Upper lobe of left lung (tissue), 6 donors: ENCODE measurements around the gene CISD3. TPM values are rescaled to one million over a fixed set of nuclear protein-coding genes. Genes with fewer than 3 reads are reported as not detected.

Experiments used
- ATAC-seq, 2 donors: fragments of 200-7000 bp; cut with Tn5 transposase; one replicate each; pipeline ENCODE4 v1.9.1; 2022; ENCODE audit warnings: mild to moderate bottlenecking in 2 of 2, moderate library complexity in 2 of 2; ENCODE audit not compliant: low FRiP score in 2 of 2
- DNase-seq, 2 donors: peaks; one replicate each; pipeline ENCODE4 v3.0.0-alpha.2; 2019 to 2020
- H3K27ac ChIP-seq, 4 donors: fragments of 200-600 bp; sonication (generic); one replicate each; pipeline ENCODE4 v1.5.1; 2016 to 2019
- H3K27me3 ChIP-seq, 4 donors: fragments of 200-600 bp; sonication (generic); one replicate each; pipeline ENCODE4 v1.5.1; 2017 to 2019
- H3K36me3 ChIP-seq, 4 donors: fragments of 200-600 bp; sonication (generic); one replicate each; pipeline ENCODE4 v1.5.1; 2016 to 2019
- H3K4me1 ChIP-seq, 4 donors: fragments of 200-600 bp; sonication (generic); one replicate each; pipeline ENCODE4 v1.5.1; 2018 to 2019
- H3K4me3 ChIP-seq, 4 donors: fragments of 200-600 bp; sonication (generic); one replicate each; pipeline ENCODE4 v1.5.1; 2017 to 2019; ENCODE audit warnings: mild to moderate bottlenecking in 2 of 4, moderate library complexity in 1 of 4
- H3K9me3 ChIP-seq, 4 donors: fragments of 200-600 bp; sonication (generic); one replicate each; pipeline ENCODE4 v1.5.1; 2018 to 2019
- CTCF ChIP-seq, 6 experiments: fragments of 450-650 bp in 4 of 6; fragments of 200-600 bp in 2 of 6; sonication (generic) in 2 of 6; IDR thresholded peaks; one replicate each; pipeline ENCODE4 v1.5.1; 2016 to 2019; ENCODE audit warnings: antibody characterized with exemption in 6 of 6
- EP300 ChIP-seq, 4 donors: sonication (generic); formaldehyde crosslinking; IDR thresholded peaks; one replicate each; pipeline ENCODE4 v1.5.1; 2017; ENCODE audit warnings: antibody characterized with exemption in 4 of 4, control low read depth in 2 of 4
- POLR2A ChIP-seq, 4 donors: fragments of 450-650 bp; IDR thresholded peaks; one replicate each; pipeline ENCODE4 v1.5.1; 2016 to 2017; ENCODE audit warnings: antibody characterized with exemption in 4 of 4, mild to moderate bottlenecking in 2 of 4
- POLR2AphosphoS5 ChIP-seq, 2 donors: sonication (generic); formaldehyde crosslinking; IDR thresholded peaks; one replicate each; pipeline ENCODE4 v1.5.1; 2017; ENCODE audit warnings: antibody characterized with exemption in 2 of 2
- WGBS, 2 donors: methylation state at CpG; one replicate each; pipeline ENCODE4 v1.1.5; 2017 to 2018; 5-methylcytosine and 5-hydroxymethylcytosine counted together
- total RNA-seq, 6 donors: library from RNA; depleted of rRNA in 4 of 6; stranded (reverse); fragments of >200 nt in 4 of 6; gene quantifications; one replicate each; pipeline versions ENCODE4 v1.1.0 to v1.2.1, GENCODE V29; 2016 to 2021
- donor health status: DM: no; HTN: no; CAD: no; lungs with moderate emphysema.
- donor health status: DM: no; HTN: yes; CAD: no; lungs with severe emphysema.

The CISD3 gene
- total RNA-seq, 6 donors from 2014 or later = 6.3 to 49.7 (median 15.9) TPM

GRCh38 chr17:38733982-38734973, 4.1 kb downstream of the CISD3 start:
- peaks cover 0 to 56% (median 45%) of the 10 kb centered on the region in 4 donors for H3K36me3 ChIP-seq
- no peaks in the 10 kb centered on the region for H3K9me3 ChIP-seq
- H3K27ac ChIP-seq = peak overlapping the region in 1 of 4 donors; percentile 91
- no peaks in the 10 kb centered on the region for H3K27me3 ChIP-seq
- DNase-seq (no peak), ATAC-seq (no peak)
- H3K4me3 ChIP-seq = no peak overlapping the region
- no peak for TF ChIP-seq POLR2A (IDR thresholded peaks at IDR 0.05)
- no peak for TF ChIP-seq EP300 (IDR thresholded peaks at IDR 0.05)
- H3K4me1 ChIP-seq = peaks cover 28 to 47% (median 33%) of the 10 kb centered on the region in 4 donors
- 66 to 73% methylated on average over 14 to 15 of the region's 15 CpGs for WGBS, 2 donors

- TF ChIP-seq EP300 (IDR thresholded peaks at IDR 0.05) = no peak
- peak; percentile 93 to 95 (median 94) for TF ChIP-seq CTCF (IDR thresholded peaks at IDR 0.05)
- TF ChIP-seq POLR2A (IDR thresholded peaks at IDR 0.05) = no peak
- TF ChIP-seq POLR2AphosphoS5 (IDR thresholded peaks at IDR 0.05) = no peak
- Histone ChIP-seq H3K27ac (peak overlapping the region in 2 of 4 donors; percentile 22 to 36), H3K4me1 (peaks cover 25 to 41% (median 28%) of the 10 kb centered on the region in 4 donors), H3K9me3 (no peaks in the 10 kb centered on the region), H3K27me3 (no peaks in the 10 kb centered on the region), H3K36me3 (peaks cover 3 to 63% (median 54%) of the 10 kb centered on the region in 4 donors), H3K4me3 (no peak overlapping the region)
- WGBS, 2 donors = 50 to 54% methylated on average over 23 of the region's 23 CpGs
- peak in 1 of 2 donors; percentile 56 for ATAC-seq
- DNase-seq = peak in 1 of 2 donors; percentile 66
Observed at GRCh38 chr17:38735161-38735997, 5.2 kb downstream of the CISD3 start.

GRCh38 chr17:38738007-38738662, 8.0 kb downstream of the CISD3 start:
- ATAC-seq (no peak), DNase-seq (no peak)
- Histone ChIP-seq H3K27me3 (no peaks in the 10 kb centered on the region), H3K9me3 (no peaks in the 10 kb centered on the region), H3K4me1 (peaks cover 23 to 36% (median 25%) of the 10 kb centered on the region in 4 donors), H3K4me3 (no peak overlapping the region), H3K36me3 (peaks cover 3 to 60% (median 47%) of the 10 kb centered on the region in 4 donors), H3K27ac (no peak overlapping the region)
- 88 to 92% methylated on average over 11 to 14 of the region's 14 CpGs for WGBS, 2 donors
- TF ChIP-seq POLR2A (IDR thresholded peaks at IDR 0.05) (no peak), EP300 (IDR thresholded peaks at IDR 0.05) (no peak), POLR2AphosphoS5 (IDR thresholded peaks at IDR 0.05) (no peak), CTCF (IDR thresholded peaks at IDR 0.05) (no peak)

- Histone ChIP-seq H3K4me3 (no peak overlapping the region), H3K4me1 (peaks cover 26 to 36% (median 30%) of the 10 kb centered on the region in 4 donors)
Observed at GRCh38 chr17:38738686-38739085, 8.5 kb downstream of the CISD3 start.

More at GRCh38 chr17:38738686-38739085, 8.5 kb downstream of the CISD3 start:
- Histone ChIP-seq H3K27me3 (no peaks in the 10 kb centered on the region), H3K36me3 (peaks cover 3 to 56% (median 42%) of the 10 kb centered on the region in 4 donors), H3K27ac (no peak overlapping the region), H3K9me3 (no peaks in the 10 kb centered on the region)
- ATAC-seq = no peak
- WGBS, 2 donors = 91 to 94% methylated on average over 16 of the region's 16 CpGs
- no peak for DNase-seq
- no peak for TF ChIP-seq EP300 (IDR thresholded peaks at IDR 0.05)
- no peak for TF ChIP-seq POLR2AphosphoS5 (IDR thresholded peaks at IDR 0.05)
- no peak for TF ChIP-seq POLR2A (IDR thresholded peaks at IDR 0.05)
- TF ChIP-seq CTCF (IDR thresholded peaks at IDR 0.05) = no peak
